Thyroid gland (tissue), 4 donors: Measurements from ENCODE around the gene MYMX. TPM values are rescaled to one million over a fixed set of nuclear protein-coding genes. Genes with fewer than 3 reads are reported as not detected.
"Not testable (repeated sequence)": the region's sequence is repeated elsewhere in the genome, so short reads cannot be mapped to it uniquely, and the experiment has no call there.

Experiments used
- DNase-seq, 2 donors: peaks; one replicate each; pipeline ENCODE4 v3.0.0-alpha.2; 2019
- H3K27ac ChIP-seq, 3 donors: fragments of 200-600 bp; sonication (generic); 1 replicate in 2 of 3; 2 replicates in 1 of 3; pipeline ENCODE4 v1.5.1; 2016 to 2019; ENCODE audit warnings: mild to moderate bottlenecking in 1 of 3, moderate library complexity in 1 of 3
- H3K27me3 ChIP-seq: fragments of 200-600 bp; sonication (generic); one replicate; pipeline ENCODE4 v1.5.1; 2019
- H3K36me3 ChIP-seq, 2 donors: fragments of 200-600 bp; sonication (generic); one replicate each; pipeline ENCODE4 v1.5.1; 2016 to 2019
- H3K4me1 ChIP-seq, 2 donors: fragments of 200-600 bp; sonication (generic); one replicate each; pipeline ENCODE4 v1.5.1; 2017 to 2019
- H3K4me3 ChIP-seq, 3 donors: fragments of 200-600 bp; sonication (generic); replicated peaks in 1 of 3; 1 replicate in 2 of 3; 2 replicates in 1 of 3; pipeline ENCODE4 v1.5.1; 2016; ENCODE audit warnings: mild to moderate bottlenecking in 1 of 3
- H3K9me3 ChIP-seq: fragments of 200-600 bp; sonication (generic); one replicate; pipeline ENCODE4 v1.5.1; 2017
- POLR2A ChIP-seq, 2 donors: fragments of 450-650 bp; IDR thresholded peaks; one replicate each; pipeline ENCODE4 v1.6.1; 2017; ENCODE audit warnings: antibody characterized with exemption in 2 of 2, mild to moderate bottlenecking in 2 of 2, moderate library complexity in 1 of 2
- WGBS, 2 donors: methylation state at CpG; one replicate each; pipeline ENCODE4 v1.1.5; 2017; 5-methylcytosine and 5-hydroxymethylcytosine counted together
- intact Hi-C: fragments of 100-400 bp; cut with DNase I; formaldehyde crosslinking; loops from one replicate; pipeline ENCODE4 v1.15.1; 2023
- total RNA-seq, 4 donors: library from RNA; depleted of rRNA; stranded (reverse); fragments of >200 nt; gene quantifications; one replicate each; pipeline ENCODE4 v1.2.3, GENCODE V29; 2016
- TF ChIP-seq, protein P1 (sequence below), 6 experiments: fragments of 200-600 bp in 3 of 6; fragments of 450-650 bp in 3 of 6; sonication (generic) in 3 of 6; IDR thresholded peaks; one replicate each; pipeline ENCODE4 v1.5.1; 2016 to 2019; ENCODE audit warnings: antibody characterized with exemption in 6 of 6, mild to moderate bottlenecking in 2 of 6, inconsistent platforms in 1 of 6, moderate library complexity in 1 of 6

The MYMX gene
- total RNA-seq, 4 donors from 2014 or later = not detected

GRCh38 chr6:44180886-44181285 is 35.8 kb upstream of the MYMX start:
- Histone ChIP-seq H3K27me3 (no peaks in the 10 kb centered on the region), H3K4me1 (no peaks in the 10 kb centered on the region), H3K27ac (no peak overlapping the region), H3K9me3 (no peaks in the 10 kb centered on the region), H3K36me3 (no peaks in the 10 kb centered on the region), H3K4me3 (no peak overlapping the region)
- WGBS, 2 donors = 95 to 97% methylated on average over 4 of the region's 4 CpGs
- no peak for TF ChIP-seq POLR2A (IDR thresholded peaks at IDR 0.05)
- TF ChIP-seq, protein P1, sequence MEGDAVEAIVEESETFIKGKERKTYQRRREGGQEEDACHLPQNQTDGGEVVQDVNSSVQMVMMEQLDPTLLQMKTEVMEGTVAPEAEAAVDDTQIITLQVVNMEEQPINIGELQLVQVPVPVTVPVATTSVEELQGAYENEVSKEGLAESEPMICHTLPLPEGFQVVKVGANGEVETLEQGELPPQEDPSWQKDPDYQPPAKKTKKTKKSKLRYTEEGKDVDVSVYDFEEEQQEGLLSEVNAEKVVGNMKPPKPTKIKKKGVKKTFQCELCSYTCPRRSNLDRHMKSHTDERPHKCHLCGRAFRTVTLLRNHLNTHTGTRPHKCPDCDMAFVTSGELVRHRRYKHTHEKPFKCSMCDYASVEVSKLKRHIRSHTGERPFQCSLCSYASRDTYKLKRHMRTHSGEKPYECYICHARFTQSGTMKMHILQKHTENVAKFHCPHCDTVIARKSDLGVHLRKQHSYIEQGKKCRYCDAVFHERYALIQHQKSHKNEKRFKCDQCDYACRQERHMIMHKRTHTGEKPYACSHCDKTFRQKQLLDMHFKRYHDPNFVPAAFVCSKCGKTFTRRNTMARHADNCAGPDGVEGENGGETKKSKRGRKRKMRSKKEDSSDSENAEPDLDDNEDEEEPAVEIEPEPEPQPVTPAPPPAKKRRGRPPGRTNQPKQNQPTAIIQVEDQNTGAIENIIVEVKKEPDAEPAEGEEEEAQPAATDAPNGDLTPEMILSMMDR (IDR thresholded peaks at IDR 0.05) = no peak
- intact Hi-C loops = no loop called here
- DNase-seq = no peak

GRCh38 chr6:44181784-44182183 is 34.9 kb upstream of the MYMX start:
- H3K36me3 ChIP-seq, H3K9me3 ChIP-seq, H3K27ac ChIP-seq, H3K4me1 ChIP-seq, H3K4me3 ChIP-seq, H3K27me3 ChIP-seq, DNase-seq, intact Hi-C loops: not testable (repeated sequence)

DNA sequence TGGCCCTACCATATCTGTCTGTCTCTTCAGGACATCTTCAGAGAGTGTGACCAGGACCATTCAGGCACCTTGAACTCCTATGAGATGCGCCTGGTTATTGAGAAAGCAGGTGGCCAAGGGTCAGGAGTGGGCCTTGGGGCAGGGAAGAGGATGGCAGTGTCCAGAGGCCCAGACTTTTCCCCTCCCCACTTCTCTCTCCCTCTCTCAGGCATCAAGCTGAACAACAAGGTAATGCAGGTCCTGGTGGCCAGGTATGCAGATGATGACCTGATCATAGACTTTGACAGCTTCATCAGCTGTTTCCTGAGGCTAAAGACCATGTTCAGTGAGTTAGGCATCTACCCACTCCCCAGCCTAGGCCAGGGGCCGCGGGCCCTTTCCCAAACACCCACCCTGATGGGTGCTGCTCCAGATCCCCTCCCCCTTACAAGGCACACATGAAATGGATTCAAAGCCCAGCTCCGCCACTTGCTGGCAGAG is 33.8 kb upstream of the MYMX start:
- H3K9me3 ChIP-seq = no peaks in the 10 kb centered on the region
- no peak overlapping the region for H3K27ac ChIP-seq
- H3K27me3 ChIP-seq = no peaks in the 10 kb centered on the region
- DNase-seq = no peak
- no peaks in the 10 kb centered on the region for H3K4me1 ChIP-seq
- WGBS, 2 donors = 92 to 95% methylated on average over 4 of the region's 4 CpGs
- TF ChIP-seq, protein P1 (IDR thresholded peaks at IDR 0.05) = no peak
- no peak for TF ChIP-seq POLR2A (IDR thresholded peaks at IDR 0.05)
- intact Hi-C loops = no loop called here
- no peak overlapping the region for H3K4me3 ChIP-seq
- no peaks in the 10 kb centered on the region for H3K36me3 ChIP-seq

DNA sequence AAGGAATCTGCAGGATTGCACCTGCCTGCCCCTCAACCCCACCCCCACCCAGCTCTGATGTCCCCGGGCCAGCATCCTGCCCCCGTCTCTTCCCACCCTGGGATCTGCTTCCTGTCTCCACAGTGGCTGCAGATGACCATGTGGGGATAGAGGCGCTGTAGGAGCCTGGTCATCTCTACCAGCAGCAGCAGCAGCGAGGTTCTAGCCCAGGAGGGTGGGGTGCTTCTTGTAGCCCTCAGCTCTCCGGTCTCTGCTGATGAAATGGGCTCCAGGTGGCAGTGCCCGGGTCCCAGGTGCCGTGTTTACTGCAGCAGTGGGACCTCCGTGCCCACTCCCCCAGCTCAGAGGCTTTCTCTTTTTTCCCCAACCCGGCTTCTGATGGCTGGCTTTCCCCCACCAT is 32.9 kb upstream of the MYMX start:
- intact Hi-C loops = no loop called here
- Histone ChIP-seq H3K36me3 (no peaks in the 10 kb centered on the region), H3K9me3 (no peaks in the 10 kb centered on the region), H3K4me3 (no peak overlapping the region), H3K27me3 (no peaks in the 10 kb centered on the region), H3K27ac (no peak overlapping the region), H3K4me1 (no peaks in the 10 kb centered on the region)
- 64 to 83% methylated on average over 7 to 8 of the region's 9 CpGs for WGBS, 2 donors
- TF ChIP-seq, protein P1 (IDR thresholded peaks at IDR 0.05) = no peak
- no peak for DNase-seq

GRCh38 chr6:44185356-44185755 is 31.4 kb upstream of the MYMX start:
- H3K27ac ChIP-seq, H3K27me3 ChIP-seq, H3K9me3 ChIP-seq, H3K4me3 ChIP-seq, DNase-seq, H3K36me3 ChIP-seq, intact Hi-C loops, H3K4me1 ChIP-seq: not testable (repeated sequence)
- WGBS, 2 donors = 82% methylated on average over 7 of the region's 7 CpGs

GRCh38 chr6:44185953-44186634 is 30.6 kb upstream of the MYMX start:
- intact Hi-C loops = no loop called here
- H3K4me3 ChIP-seq = no peak overlapping the region
- DNase-seq = no peak
- H3K9me3 ChIP-seq = no peaks in the 10 kb centered on the region
- no peaks in the 10 kb centered on the region for H3K36me3 ChIP-seq
- H3K27me3 ChIP-seq = no peaks in the 10 kb centered on the region
- 48 to 50% methylated on average over 9 of the region's 9 CpGs for WGBS, 2 donors
- TF ChIP-seq, protein P1 (IDR thresholded peaks at IDR 0.05) = no peak
- TF ChIP-seq POLR2A (IDR thresholded peaks at IDR 0.05) = no peak
- no peak overlapping the region for H3K27ac ChIP-seq
- H3K4me1 ChIP-seq = no peaks in the 10 kb centered on the region
